H9 (cell line): ENCODE results near the gene TBL1X. TPM values are rescaled to one million over a fixed set of nuclear protein-coding genes. Genes with fewer than 3 reads are reported as not detected.
A peak's percentile ranks its signal among the peaks of the same experiment; 100 is the strongest.

Experiments used
- DNase-seq: peaks from one replicate; pipeline ENCODE4 v3.0.0-alpha.2; 2017
- H2AFZ ChIP-seq: one replicate; pipeline ENCODE4 v1.6.1; 2013; ENCODE audit warnings: mild to moderate bottlenecking, low read length, control low read depth, moderate library complexity
- H2AK5ac ChIP-seq: 2 replicates; pipeline ENCODE4 v1.6.1; 2013; ENCODE audit warnings: low read length, control low read depth, mixed read lengths; ENCODE audit not compliant: insufficient read length
- H2BK120ac ChIP-seq: one replicate; pipeline ENCODE4 v1.6.1; 2013; ENCODE audit warnings: low read depth, mild to moderate bottlenecking, low read length, control low read depth, inconsistent platforms; ENCODE audit not compliant: poor library complexity, severe bottlenecking
- H2BK12ac ChIP-seq: 2 replicates; pipeline ENCODE4 v1.6.1; 2013; ENCODE audit warnings: low read length, control low read depth, mixed read lengths, low read depth; ENCODE audit not compliant: insufficient read length
- H2BK15ac ChIP-seq: 2 replicates; pipeline ENCODE4 v1.6.1; 2013; ENCODE audit warnings: low read depth, low read length, control low read depth
- H2BK20ac ChIP-seq: one replicate; pipeline ENCODE4 v1.6.1; 2013; ENCODE audit warnings: low read depth, mild to moderate bottlenecking, low read length, control low read depth, inconsistent platforms; ENCODE audit not compliant: poor library complexity, severe bottlenecking
- H2BK5ac ChIP-seq: 2 replicates; pipeline ENCODE4 v1.6.1; 2013; ENCODE audit warnings: low read length, control low read depth, mixed read lengths; ENCODE audit not compliant: insufficient read length
- H3K14ac ChIP-seq: 2 replicates; pipeline ENCODE4 v1.6.1; 2013; ENCODE audit warnings: low read length, control low read depth; ENCODE audit not compliant: insufficient read depth
- H3K18ac ChIP-seq: 2 replicates; pipeline ENCODE4 v1.6.1; 2013; ENCODE audit warnings: low read depth, mild to moderate bottlenecking, mixed read lengths, low read length, control low read depth; ENCODE audit not compliant: insufficient read length
- H3K23ac ChIP-seq: 2 replicates; pipeline ENCODE4 v1.6.1; 2013; ENCODE audit warnings: low read length, control low read depth, mixed read lengths, low read depth; ENCODE audit not compliant: insufficient read length
- H3K23me2 ChIP-seq: 2 replicates; pipeline ENCODE4 v1.6.1; 2013; ENCODE audit warnings: low read depth, mild to moderate bottlenecking, mixed read lengths, low read length, control low read depth; ENCODE audit not compliant: insufficient read length, poor library complexity, severe bottlenecking
- H3K27ac ChIP-seq: 2 replicates; pipeline ENCODE4 v1.5.1; 2013; ENCODE audit warnings: low read length, control low read depth, mixed read lengths, low read depth; ENCODE audit not compliant: insufficient read length
- H3K27me3 ChIP-seq: 2 replicates; pipeline ENCODE4 v1.6.1; 2013; ENCODE audit warnings: low read length, control low read depth, inconsistent platforms; ENCODE audit not compliant: insufficient read depth
- H3K4ac ChIP-seq: 2 replicates; pipeline ENCODE4 v1.6.1; 2013; ENCODE audit warnings: low read depth, mild to moderate bottlenecking, control low read depth, inconsistent platforms, low read length, moderate library complexity
- H3K4me1 ChIP-seq: 2 replicates; pipeline ENCODE4 v1.6.1; 2013; ENCODE audit warnings: low read length, control low read depth, inconsistent platforms; ENCODE audit not compliant: insufficient read depth
- H3K4me2 ChIP-seq: 2 replicates; pipeline ENCODE4 v1.6.1; 2013; ENCODE audit warnings: low read length, control low read depth, mixed read lengths; ENCODE audit not compliant: insufficient read length, insufficient read depth
- H3K56ac ChIP-seq: 2 replicates; pipeline ENCODE4 v1.6.1; 2013; ENCODE audit warnings: low read depth, mild to moderate bottlenecking, mixed read lengths, low read length, control low read depth; ENCODE audit not compliant: insufficient read length
- H3K79me1 ChIP-seq: 2 replicates; pipeline ENCODE4 v1.6.1; 2013; ENCODE audit warnings: low read depth, mild to moderate bottlenecking, moderate library complexity, low read length, control low read depth, inconsistent platforms; ENCODE audit not compliant: insufficient read depth, poor library complexity, severe bottlenecking
- H3K79me2 ChIP-seq: 2 replicates; pipeline ENCODE4 v1.6.1; 2013; ENCODE audit warnings: low read length, control low read depth, inconsistent platforms; ENCODE audit not compliant: insufficient read depth
- H3K9ac ChIP-seq: 2 replicates; pipeline ENCODE4 v1.6.1; 2013; ENCODE audit warnings: low read length, control low read depth, mixed read lengths; ENCODE audit not compliant: insufficient read length; ENCODE audit errors: extremely low read depth
- H3K9me3 ChIP-seq: one replicate; pipeline ENCODE4 v1.6.1; 2013; ENCODE audit warnings: low read depth, low read length, inconsistent platforms; ENCODE audit not compliant: control insufficient read depth
- H3T11ph ChIP-seq: one replicate; pipeline ENCODE4 v1.6.1; 2013; ENCODE audit warnings: mild to moderate bottlenecking, low read length, control low read depth, inconsistent platforms
- H4K20me1 ChIP-seq: one replicate; pipeline ENCODE4 v1.6.1; 2013; ENCODE audit not compliant: control insufficient read depth, insufficient read length, insufficient read depth
- H4K5ac ChIP-seq: 2 replicates; pipeline ENCODE4 v1.6.1; 2013; ENCODE audit warnings: low read depth, mild to moderate bottlenecking, mixed read lengths, low read length, control low read depth; ENCODE audit not compliant: insufficient read length
- H4K8ac ChIP-seq: replicated peaks from 2 replicates; pipeline ENCODE4 v1.6.1; 2013; ENCODE audit warnings: low read length, control low read depth, mixed read lengths, low read depth; ENCODE audit not compliant: insufficient read length
- H4K91ac ChIP-seq: 2 replicates; pipeline ENCODE4 v1.6.1; 2013; ENCODE audit warnings: low read depth, mild to moderate bottlenecking, moderate library complexity, mixed read lengths, low read length, control low read depth; ENCODE audit not compliant: insufficient read length
- H3K27ac Mint-ChIP-seq, 3 experiments: 2 replicates in 2 of 3; 3 replicates in 1 of 3; pipeline ENCODE4 v1.8.0; 2020 to 2021; ENCODE audit warnings: mixed read lengths in 3 of 3, mild to moderate bottlenecking in 1 of 3, moderate library complexity in 1 of 3
- H3K27me3 Mint-ChIP-seq: 2 replicates; pipeline ENCODE4 v1.8.0; 2021; ENCODE audit warnings: low read depth, mild to moderate bottlenecking, moderate library complexity, mixed read lengths
- H3K36me3 Mint-ChIP-seq, 3 experiments: 2 replicates in 2 of 3; 3 replicates in 1 of 3; pipeline ENCODE4 v1.8.0; 2020 to 2021; ENCODE audit warnings: low read depth in 3 of 3, mixed read lengths in 3 of 3; ENCODE audit not compliant: insufficient read depth in 1 of 3
- H3K4me1 Mint-ChIP-seq, 2 experiments: 2 replicates each; pipeline ENCODE4 v1.8.0; 2020; ENCODE audit warnings: mixed read lengths in 2 of 2
- H3K4me3 Mint-ChIP-seq, 2 experiments: 2 replicates in 1 of 2; 3 replicates in 1 of 2; pipeline ENCODE4 v1.8.0; 2020 to 2021; ENCODE audit warnings: mild to moderate bottlenecking in 2 of 2, mixed read lengths in 2 of 2, moderate library complexity in 1 of 2
- H3K9me3 Mint-ChIP-seq, 2 experiments: 2 replicates in 1 of 2; 3 replicates in 1 of 2; pipeline ENCODE4 v1.8.0; 2020; ENCODE audit warnings: mild to moderate bottlenecking in 2 of 2, mixed read lengths in 2 of 2, moderate library complexity in 1 of 2
- WGBS: extraction: QIAGEN DNeasy Blood & Tissue Kit; methylation state at CpG from one replicate; pipeline ENCODE4 v1.1.7; 2013; ENCODE audit warnings: missing lambda C conversion rate, low lambda C conversion rate, mixed read lengths; ENCODE audit not compliant: insufficient read length; ENCODE audit errors: extremely low coverage; 5-methylcytosine and 5-hydroxymethylcytosine counted together
- total RNA-seq: library from RNA; stranded (reverse); gene quantifications from 2 replicates; pipeline ENCODE4 v1.2.1, GENCODE V29; 2021
- TF ChIP-seq, protein P1 (sequence below): fragments of 200-600 bp; sonication (generic); conservative IDR thresholded peaks from 3 replicates; pipeline ENCODE4 v1.8.0; 2021; ENCODE audit warnings: antibody characterized with exemption, mild to moderate bottlenecking

Gene TBL1X
- total RNA-seq, 1 experiment from 2014 or later = 24.1 TPM

- H3K27ac Mint-ChIP-seq = peak overlapping the region in 1 of 3 experiments; percentile 17; a peak in 1 of 7 replicates
- Histone ChIP-seq H3K9me3 (no peaks in the 10 kb centered on the region), H3K9ac (no peak overlapping the region), H4K5ac (no peak overlapping the region), H2BK120ac (no peak overlapping the region), H2BK5ac (no peak overlapping the region), H3K4ac (no peak overlapping the region), H3K79me2 (0 out of 2 replicates have a peak, but pooled peaks cover 2% of the 10 kb centered on the region), H3K23ac (no peak overlapping the region), H3K4me1 (peaks cover 10% of the 10 kb centered on the region; the same call in 1 of the 2 replicates), H2BK15ac (no peak overlapping the region), H3K27ac (no peak overlapping the region), H3K4me2 (no peak overlapping the region), H3K14ac (no peak overlapping the region), H4K20me1 (no peaks in the 10 kb centered on the region), H2AK5ac (no peak overlapping the region), H3T11ph (no peak overlapping the region), H2BK20ac (no peak overlapping the region), H2BK12ac (no peak overlapping the region), H4K8ac (no peak overlapping the region), H3K18ac (no peak overlapping the region), H4K91ac (no peak overlapping the region), H2AFZ (no peak overlapping the region), H3K79me1 (no peaks in the 10 kb centered on the region), H3K56ac (no peak overlapping the region), H3K23me2 (no peaks in the 10 kb centered on the region), H3K27me3 (no peaks in the 10 kb centered on the region)
- no peaks in the 10 kb centered on the region; the same call in 1 of the 2 replicates for H3K27me3 Mint-ChIP-seq
- peaks cover 6 to 52% of the 10 kb centered on the region in 2 experiments; a peak in 4 of 5 replicates for H3K9me3 Mint-ChIP-seq
- peaks cover 3 to 6% (median 4%) of the 10 kb centered on the region in 3 experiments; a peak in 4 of 7 replicates for H3K36me3 Mint-ChIP-seq
- WGBS = no CpG with 5 or more reads among the region's 2 CpGs
- no peak for DNase-seq
- peaks cover 14 to 32% of the 10 kb centered on the region in 2 experiments for H3K4me1 Mint-ChIP-seq
- TF ChIP-seq, protein P1, sequence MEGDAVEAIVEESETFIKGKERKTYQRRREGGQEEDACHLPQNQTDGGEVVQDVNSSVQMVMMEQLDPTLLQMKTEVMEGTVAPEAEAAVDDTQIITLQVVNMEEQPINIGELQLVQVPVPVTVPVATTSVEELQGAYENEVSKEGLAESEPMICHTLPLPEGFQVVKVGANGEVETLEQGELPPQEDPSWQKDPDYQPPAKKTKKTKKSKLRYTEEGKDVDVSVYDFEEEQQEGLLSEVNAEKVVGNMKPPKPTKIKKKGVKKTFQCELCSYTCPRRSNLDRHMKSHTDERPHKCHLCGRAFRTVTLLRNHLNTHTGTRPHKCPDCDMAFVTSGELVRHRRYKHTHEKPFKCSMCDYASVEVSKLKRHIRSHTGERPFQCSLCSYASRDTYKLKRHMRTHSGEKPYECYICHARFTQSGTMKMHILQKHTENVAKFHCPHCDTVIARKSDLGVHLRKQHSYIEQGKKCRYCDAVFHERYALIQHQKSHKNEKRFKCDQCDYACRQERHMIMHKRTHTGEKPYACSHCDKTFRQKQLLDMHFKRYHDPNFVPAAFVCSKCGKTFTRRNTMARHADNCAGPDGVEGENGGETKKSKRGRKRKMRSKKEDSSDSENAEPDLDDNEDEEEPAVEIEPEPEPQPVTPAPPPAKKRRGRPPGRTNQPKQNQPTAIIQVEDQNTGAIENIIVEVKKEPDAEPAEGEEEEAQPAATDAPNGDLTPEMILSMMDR = no peak
- no peak overlapping the region for H3K4me3 Mint-ChIP-seq
Observed at GRCh38 chrX:9591496-9591895, 126.6 kb downstream of the TBL1X start.
